GM06990 (cell line): Measurements from ENCODE around the gene STAT1.
"Not testable (repeated sequence)": the region's sequence is repeated elsewhere in the genome, so short reads cannot be mapped to it uniquely, and the experiment has no call there.

Source experiments
- DNase-seq: peaks from one replicate; pipeline ENCODE4 v3.0.0-alpha.2; 2011; ENCODE audit not compliant: insufficient read length; ENCODE audit errors: extremely low read depth
- H3K27me3 ChIP-seq: replicated peaks from 2 replicates; pipeline ENCODE4 v1.6.0; 2011; ENCODE audit warnings: low read length; ENCODE audit not compliant: control insufficient read depth, insufficient read depth
- H3K36me3 ChIP-seq: 2 replicates; pipeline ENCODE4 v1.5.1; 2011; ENCODE audit warnings: low read length; ENCODE audit not compliant: control insufficient read depth, insufficient read depth
- H3K4me3 ChIP-seq: replicated peaks from 2 replicates; pipeline ENCODE4 v1.5.1; 2011; ENCODE audit warnings: low read depth, mild to moderate bottlenecking, control low read depth, low read length
- CTCF ChIP-seq: IDR thresholded peaks from 2 replicates; pipeline ENCODE4 v1.5.1; 2011; ENCODE audit warnings: low read length, control low read depth, mild to moderate bottlenecking, inconsistent platforms; ENCODE audit not compliant: insufficient read depth, poor library complexity, severe bottlenecking

The STAT1 gene

GRCh38 chr2:190997526-190998113 lies 16.4 kb downstream of the STAT1 start:
- Histone ChIP-seq H3K27me3 (no peaks in the 10 kb centered on the region), H3K36me3 (peaks cover 53% of the 10 kb centered on the region), H3K4me3 (no peak overlapping the region)
- TF ChIP-seq CTCF: no peak
- no peak for DNase-seq

- no peak for DNase-seq
- Histone ChIP-seq H3K27me3 (no peaks in the 10 kb centered on the region), H3K36me3 (peaks cover 55% of the 10 kb centered on the region), H3K4me3 (no peak overlapping the region)
- TF ChIP-seq CTCF: no peak
Measured at GRCh38 chr2:190996947-190997346, 17.0 kb downstream of the STAT1 start.

- peak; percentile 64 for TF ChIP-seq CTCF
- DNase-seq: no peak
- peaks cover 57% of the 10 kb centered on the region for H3K36me3 ChIP-seq
Measured at GRCh38 chr2:190996338-190996946, 17.5 kb downstream of the STAT1 start.

GRCh38 chr2:190995315-190995714 lies 18.7 kb downstream of the STAT1 start:
- peaks cover 59% of the 10 kb centered on the region for H3K36me3 ChIP-seq
- H3K4me3 ChIP-seq, H3K27me3 ChIP-seq, DNase-seq: not testable (repeated sequence)

More at GRCh38 chr2:190996338-190996946, 17.5 kb downstream of the STAT1 start:
- H3K27me3 ChIP-seq: no peaks in the 10 kb centered on the region
- H3K4me3 ChIP-seq: no peak overlapping the region

GRCh38 chr2:190994148-190994547 lies 19.8 kb downstream of the STAT1 start:
- H3K36me3 ChIP-seq: peaks cover 56% of the 10 kb centered on the region
- TF ChIP-seq CTCF: no peak
- no peaks in the 10 kb centered on the region for H3K27me3 ChIP-seq
- no peak for DNase-seq
- H3K4me3 ChIP-seq: no peak overlapping the region

- TF ChIP-seq CTCF: no peak
- H3K4me3 ChIP-seq: no peak overlapping the region
- H3K27me3 ChIP-seq: no peaks in the 10 kb centered on the region
- no peak for DNase-seq
- peaks cover 58% of the 10 kb centered on the region for H3K36me3 ChIP-seq
Measured at GRCh38 chr2:190993292-190993643, 20.7 kb downstream of the STAT1 start.
